K562 (cell line): Measurements from ENCODE around the gene PI16.

Source experiments
- ARHGAP35 ChIP-seq: fragments of 450-650 bp; IDR thresholded peaks from 2 replicates; pipeline ENCODE4 v1.6.1; 2018; ENCODE audit not compliant: partially characterized antibody
- BRF2 ChIP-seq: IDR thresholded peaks from 3 replicates; pipeline ENCODE4 v1.6.1; 2011; ENCODE audit warnings: borderline replicate concordance, mild to moderate bottlenecking; ENCODE audit not compliant: insufficient read length, insufficient read depth
- CREB5 ChIP-seq: fragments of 250-450 bp; sonication (Bioruptor Pico); IDR thresholded peaks from 2 replicates; pipeline ENCODE4 v1.5.0; 2020; ENCODE audit warnings: mild to moderate bottlenecking
- CTCF ChIP-seq, 3 experiments: IDR thresholded peaks in 2 of 3; conservative IDR thresholded peaks in 1 of 3; 2 replicates each; pipeline ENCODE4 v1.5.1; 2011 to 2012; ENCODE audit warnings: low read length in 3 of 3, mild to moderate bottlenecking in 3 of 3, control low read depth in 2 of 3, improper control_type of control experiment in 1 of 3, inconsistent platforms in 1 of 3, low read depth in 1 of 3, mixed read lengths in 1 of 3, moderate library complexity in 1 of 3; ENCODE audit not compliant: insufficient read depth in 2 of 3
- HBP1 ChIP-seq: fragments of 450-650 bp; formaldehyde crosslinking; IDR thresholded peaks from 2 replicates; pipeline ENCODE4 v1.4.0; 2022; ENCODE audit warnings: missing genetic modification characterization
- NCOA2 ChIP-seq, 2 experiments: fragments of 450-650 bp; IDR thresholded peaks; 2 replicates each; pipeline ENCODE4 v1.6.1; 2018; ENCODE audit warnings: mild to moderate bottlenecking in 2 of 2, moderate library complexity in 1 of 2; ENCODE audit not compliant: partially characterized antibody in 2 of 2
- POLR2A ChIP-seq: fragments of 450-650 bp; conservative IDR thresholded peaks from 2 replicates; pipeline ENCODE4 v1.6.1; 2016
- REST ChIP-seq, 2 experiments: fragments of 450-650 bp; formaldehyde crosslinking in 1 of 2; IDR thresholded peaks; 2 replicates each; pipeline versions ENCODE4 v1.4.0 to v1.6.1; 2014 to 2020; ENCODE audit warnings: mild to moderate bottlenecking in 2 of 2, borderline replicate concordance in 1 of 2, low read depth in 1 of 2
- ZNF24 ChIP-seq: fragments of 450-650 bp; IDR thresholded peaks from 2 replicates; pipeline ENCODE4 v1.6.1; 2016

GRCh38 chr6:36968266-36968977 is 13.9 kb downstream of the PI16 start:
- TF ChIP-seq ARHGAP35 (no peak), NCOA2 (IDR thresholded peaks at IDR 0.05; ENCODE audit: partially characterized antibody in 2 of 2) (no peak), ZNF24 (no peak), BRF2 (no peak), HBP1 (CRISPR knock-in tag) (no peak), CTCF (IDR thresholded peaks at IDR 0.05 in 2 of 3, conservative IDR thresholded peaks at IDR 0.05 in 1 of 3; ENCODE audit: insufficient read depth in 2 of 3, low read depth in 1 of 3, low read length in 3 of 3) (no peak), CREB5 (CRISPR knock-in tag) (no peak), POLR2A (no peak), REST (IDR thresholded peaks at IDR 0.05; ENCODE audit: borderline replicate concordance) (no peak), REST (CRISPR knock-in tag; IDR thresholded peaks at IDR 0.05; ENCODE audit: low read depth) (no peak)
